ENCODE measurements around the gene KIAA1586. TPM values are rescaled to one million over a fixed set of nuclear protein-coding genes. Genes with fewer than 3 reads are reported as not detected.

KIAA1586 gene
- total RNA-seq, 4 donors from 2014 or later: 2.2 to 5.1 (median 3.5) TPM

DNA sequence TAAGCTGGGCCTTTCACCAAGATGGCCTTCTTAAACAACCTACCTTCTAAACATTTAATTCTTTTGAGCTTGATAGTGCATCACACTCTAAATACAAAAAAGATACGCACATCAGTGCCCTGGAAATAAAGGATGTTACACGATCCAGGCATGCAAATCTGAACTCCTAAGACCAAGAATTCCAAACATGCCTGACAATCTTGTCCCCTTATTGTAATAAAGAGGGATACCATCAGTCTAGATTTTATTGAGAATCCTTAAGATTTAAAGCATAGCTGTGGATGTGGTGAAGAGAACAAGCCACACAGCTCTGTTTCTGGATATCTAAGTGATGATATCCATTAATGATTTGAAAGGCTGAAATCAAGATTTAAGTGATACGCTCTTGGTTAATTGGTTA, 56.5 kb downstream of the KIAA1586 start:
- no peak for DNase-seq (ENCODE audit: low spot score in 2 of 2)
- 90 to 92% methylated on average over 3 of the region's 3 CpGs for WGBS, 2 donors
- intact Hi-C loops (cut with DNase I; ENCODE audit: low total_unique reads): no loop called here
- TF ChIP-seq CTCF (IDR thresholded peaks at IDR 0.05): no peak
- TF ChIP-seq POLR2A (IDR thresholded peaks at IDR 0.05): no peak
- H3K4me3 ChIP-seq (ENCODE audit: low read depth, poor library complexity, severe bottlenecking): no peak overlapping the region

GRCh38 chr6:57104336-57104735, 57.8 kb downstream of the KIAA1586 start:
- no peak for DNase-seq (ENCODE audit: low spot score in 2 of 2)
- intact Hi-C loops (cut with DNase I; ENCODE audit: low total_unique reads): loop anchor here (1.0 kb wide), 1 partner anchor 14 kb away; no protein-coding TSS in a partner anchor
- no peak overlapping the region for H3K4me3 ChIP-seq (ENCODE audit: low read depth, poor library complexity, severe bottlenecking)
- TF ChIP-seq POLR2A (IDR thresholded peaks at IDR 0.05) (no peak), CTCF (IDR thresholded peaks at IDR 0.05) (no peak)
- 82 to 89% methylated on average over 5 of the region's 5 CpGs for WGBS, 2 donors

Other genes with a start within 250 kb of the KIAA1586 start
- under 1 TPM in 3 of 4 donors, not detected in 1; 0.27 to 0.58 (median 0.42) TPM for gene BEND6, start 91.6 kb upstream of the KIAA1586 start, total RNA-seq
- 10 to 100 TPM; 36.8 to 68.9 (median 49.7) TPM for gene ZNF451, start 43.5 kb downstream of the KIAA1586 start, total RNA-seq
- gene BAG2, start 125.6 kb downstream of the KIAA1586 start, total RNA-seq: 1 to 10 TPM in 2 of 4 donors, under 1 TPM in 2; 0.49 to 1.2 (median 1.0) TPM
- 1 to 10 TPM; 4.7 to 9.8 (median 6.9) TPM for gene RAB23, start 175.6 kb downstream of the KIAA1586 start, total RNA-seq